Measurements from ENCODE around the gene TICRR. TPM values are rescaled to one million over a fixed set of nuclear protein-coding genes. Genes with fewer than 3 reads are reported as not detected.

The TICRR gene
- total RNA-seq, 4 donors from 2014 or later, result not detected

DNA sequence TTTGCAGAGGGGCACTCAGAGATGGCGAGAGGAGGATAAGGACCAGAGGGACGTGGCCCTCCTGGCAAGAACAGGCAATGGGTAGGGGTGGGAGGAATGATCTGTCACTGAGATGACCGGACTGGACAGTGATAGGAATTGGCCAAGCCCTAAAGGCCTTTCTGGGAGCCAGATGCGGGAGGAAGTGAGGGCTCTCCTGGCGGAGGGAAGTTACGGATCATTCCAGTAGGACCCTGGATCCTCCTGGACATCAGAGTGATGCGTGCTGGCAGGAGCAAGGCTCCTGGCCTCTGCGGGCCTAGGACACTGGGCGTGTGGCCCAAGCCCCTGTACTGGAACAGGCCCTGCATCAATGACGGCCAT lies 56.6 kb downstream of the TICRR start:
- Histone ChIP-seq H3K27ac (no peak overlapping the region), H3K36me3 (no peaks in the 10 kb centered on the region), H3K4me3 (no peak overlapping the region), H3K27me3 (no peaks in the 10 kb centered on the region), H3K9me3 (no peaks in the 10 kb centered on the region), H3K4me1 (no peaks in the 10 kb centered on the region)
- DNase-seq (no peak), ATAC-seq (no peak)
- in situ Hi-C loops (cut with MboI; ENCODE audit: low sequenced_read_pairs in 4 of 4) (no loop called here), intact Hi-C loops (cut with DNase I; ENCODE audit: low total_unique reads) (no loop called here)
- TF ChIP-seq, protein P1, sequence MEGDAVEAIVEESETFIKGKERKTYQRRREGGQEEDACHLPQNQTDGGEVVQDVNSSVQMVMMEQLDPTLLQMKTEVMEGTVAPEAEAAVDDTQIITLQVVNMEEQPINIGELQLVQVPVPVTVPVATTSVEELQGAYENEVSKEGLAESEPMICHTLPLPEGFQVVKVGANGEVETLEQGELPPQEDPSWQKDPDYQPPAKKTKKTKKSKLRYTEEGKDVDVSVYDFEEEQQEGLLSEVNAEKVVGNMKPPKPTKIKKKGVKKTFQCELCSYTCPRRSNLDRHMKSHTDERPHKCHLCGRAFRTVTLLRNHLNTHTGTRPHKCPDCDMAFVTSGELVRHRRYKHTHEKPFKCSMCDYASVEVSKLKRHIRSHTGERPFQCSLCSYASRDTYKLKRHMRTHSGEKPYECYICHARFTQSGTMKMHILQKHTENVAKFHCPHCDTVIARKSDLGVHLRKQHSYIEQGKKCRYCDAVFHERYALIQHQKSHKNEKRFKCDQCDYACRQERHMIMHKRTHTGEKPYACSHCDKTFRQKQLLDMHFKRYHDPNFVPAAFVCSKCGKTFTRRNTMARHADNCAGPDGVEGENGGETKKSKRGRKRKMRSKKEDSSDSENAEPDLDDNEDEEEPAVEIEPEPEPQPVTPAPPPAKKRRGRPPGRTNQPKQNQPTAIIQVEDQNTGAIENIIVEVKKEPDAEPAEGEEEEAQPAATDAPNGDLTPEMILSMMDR (IDR thresholded peaks at IDR 0.05 in 4 of 5, conservative IDR thresholded peaks at IDR 0.05 in 1 of 5), result no peak
- no peak for TF ChIP-seq POLR2A (IDR thresholded peaks at IDR 0.05)

DNA sequence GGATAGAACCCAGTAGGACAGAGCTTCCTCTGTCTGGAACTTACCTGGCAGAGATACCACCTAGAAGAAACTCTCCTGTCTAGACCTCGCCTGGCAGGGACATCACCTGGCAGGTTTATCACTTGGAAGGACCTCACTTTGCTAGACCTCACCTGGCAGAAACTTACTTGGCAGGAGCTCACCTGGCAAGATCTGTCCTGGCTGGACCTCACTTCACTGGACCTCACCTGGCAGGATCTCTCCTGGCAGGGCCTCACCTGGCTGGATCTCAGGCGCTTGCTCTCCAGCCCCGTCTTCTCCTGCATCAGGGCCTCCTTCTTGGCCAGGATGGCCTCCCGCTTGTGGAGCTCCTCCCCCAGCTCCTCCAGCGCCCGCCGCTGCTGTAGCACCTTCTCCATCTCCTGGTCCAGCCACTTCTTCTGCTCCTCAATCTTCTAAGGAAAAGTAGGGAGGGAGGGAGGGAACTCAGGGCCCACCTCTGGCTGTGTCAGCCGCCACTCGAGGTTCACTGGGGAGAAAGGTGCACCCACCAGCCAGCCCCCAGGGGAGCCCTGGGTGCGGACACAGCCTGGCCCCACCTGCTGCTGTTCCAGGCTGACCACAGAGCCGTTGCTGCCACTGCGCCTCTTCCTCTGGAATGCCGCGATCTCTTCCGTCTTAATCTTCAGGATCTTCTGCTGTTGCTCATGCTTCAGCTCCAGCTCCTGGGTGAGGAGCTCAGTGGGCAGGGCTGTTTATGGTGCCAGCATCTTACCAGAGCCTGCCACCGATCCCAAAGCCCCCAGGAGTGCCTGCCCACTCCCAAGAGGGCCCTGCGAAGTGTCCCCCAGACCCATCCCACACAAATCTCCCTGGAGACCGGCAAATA lies 57.5 kb downstream of the TICRR start:
- Histone ChIP-seq H3K27me3 (no peaks in the 10 kb centered on the region), H3K36me3 (no peaks in the 10 kb centered on the region), H3K27ac (no peak overlapping the region), H3K4me1 (no peaks in the 10 kb centered on the region), H3K9me3 (no peaks in the 10 kb centered on the region), H3K4me3 (no peak overlapping the region)
- TF ChIP-seq, protein P1 (IDR thresholded peaks at IDR 0.05 in 4 of 5, conservative IDR thresholded peaks at IDR 0.05 in 1 of 5), result no peak
- TF ChIP-seq POLR2A (IDR thresholded peaks at IDR 0.05), result no peak
- intact Hi-C loops (cut with DNase I; ENCODE audit: low total_unique reads) (no loop called here), in situ Hi-C loops (cut with MboI; ENCODE audit: low sequenced_read_pairs in 4 of 4) (no loop called here)
- ATAC-seq (no peak), DNase-seq (no peak)

DNA sequence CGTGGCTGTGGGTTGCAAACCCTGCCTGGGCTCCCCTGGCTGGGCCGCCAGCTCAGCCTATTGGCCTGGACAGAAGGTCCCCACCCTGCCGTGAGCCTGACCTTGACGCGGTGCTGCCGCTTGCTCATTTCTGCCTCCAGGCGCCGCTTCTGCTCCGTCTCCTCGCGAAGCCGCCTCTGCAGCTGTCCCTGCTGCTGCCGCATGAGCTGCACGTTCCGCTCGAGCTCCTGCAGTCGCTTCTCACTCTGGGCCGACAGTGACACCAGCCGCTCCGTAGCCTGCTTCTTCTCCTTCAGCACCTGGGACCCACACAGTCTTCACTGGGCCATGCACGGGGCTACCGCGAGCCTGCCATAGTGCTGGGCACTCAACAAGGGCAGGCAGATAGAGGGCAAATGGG lies 58.3 kb downstream of the TICRR start:
- no peak overlapping the region for H3K4me3 ChIP-seq
- no peaks in the 10 kb centered on the region for H3K9me3 ChIP-seq
- DNase-seq, result no peak
- in situ Hi-C loops (cut with MboI; ENCODE audit: low sequenced_read_pairs in 4 of 4), result no loop called here
- no peaks in the 10 kb centered on the region for H3K36me3 ChIP-seq
- intact Hi-C loops (cut with DNase I; ENCODE audit: low total_unique reads), result no loop called here
- H3K4me1 ChIP-seq, result no peaks in the 10 kb centered on the region
- TF ChIP-seq, protein P1 (IDR thresholded peaks at IDR 0.05 in 4 of 5, conservative IDR thresholded peaks at IDR 0.05 in 1 of 5), result no peak
- no peak for TF ChIP-seq POLR2A (IDR thresholded peaks at IDR 0.05)
- ATAC-seq, result no peak
- H3K27ac ChIP-seq, result no peak overlapping the region
- no peaks in the 10 kb centered on the region for H3K27me3 ChIP-seq

DNA sequence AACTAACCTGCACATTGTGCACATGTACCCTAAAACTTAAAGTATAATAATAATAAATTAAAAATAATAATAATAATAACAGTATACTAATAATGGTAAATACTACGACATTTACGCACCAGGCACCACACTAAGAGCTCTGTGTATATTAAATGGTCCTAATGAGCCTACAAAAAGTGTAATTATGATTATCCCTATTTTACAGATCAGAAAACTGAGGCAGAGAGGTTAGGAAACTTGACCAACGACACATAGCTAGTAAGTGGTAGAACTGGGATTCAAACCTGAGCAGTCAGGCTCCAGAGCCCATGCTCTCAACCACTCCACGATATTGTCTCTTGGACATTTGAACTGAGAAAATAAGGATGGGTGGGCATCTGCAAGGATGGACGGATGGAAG lies 65.0 kb downstream of the TICRR start:
- TF ChIP-seq POLR2A (IDR thresholded peaks at IDR 0.05), result no peak
- TF ChIP-seq, protein P1 (IDR thresholded peaks at IDR 0.05 in 4 of 5, conservative IDR thresholded peaks at IDR 0.05 in 1 of 5), result no peak
- H3K27me3 ChIP-seq, result no peaks in the 10 kb centered on the region
- H3K27ac ChIP-seq, result no peak overlapping the region
- in situ Hi-C loops (cut with MboI; ENCODE audit: low sequenced_read_pairs in 4 of 4) (no loop called here), intact Hi-C loops (cut with DNase I; ENCODE audit: low total_unique reads) (loop anchor here (10.0 kb wide), 1 partner anchor 55 kb away; the partner anchor contains the start of genes PEX11A and WDR93)
- no peaks in the 10 kb centered on the region for H3K9me3 ChIP-seq
- no peak for ATAC-seq
- H3K4me1 ChIP-seq, result no peaks in the 10 kb centered on the region
- DNase-seq, result no peak
- no peaks in the 10 kb centered on the region for H3K36me3 ChIP-seq
- no peak overlapping the region for H3K4me3 ChIP-seq
